Loucy (cell line): ENCODE measurements around the gene TMEM238.

Experiments used
- H2AFZ ChIP-seq: fragments of 200-600 bp; sonication (generic); 2 replicates; pipeline ENCODE4 v1.6.0; 2016; ENCODE audit warnings: antibody characterized with exemption, mild to moderate bottlenecking, low read length, moderate library complexity
- H3F3A ChIP-seq: fragments of 200-600 bp; 2 replicates; pipeline ENCODE4 v1.6.0; 2016; ENCODE audit warnings: antibody characterized with exemption, low read depth, mild to moderate bottlenecking
- H3K27me3 ChIP-seq: fragments of 200-600 bp; sonication (generic); 2 replicates; pipeline ENCODE4 v1.6.1; 2014; ENCODE audit warnings: low read length, mild to moderate bottlenecking; ENCODE audit not compliant: insufficient read depth, poor library complexity, severe bottlenecking
- H3K36me3 ChIP-seq: fragments of 200-600 bp; sonication (generic); 2 replicates; pipeline ENCODE4 v1.6.1; 2016; ENCODE audit warnings: low read length; ENCODE audit not compliant: insufficient read depth
- H3K4me1 ChIP-seq: fragments of 200-600 bp; sonication (generic); 2 replicates; pipeline ENCODE4 v1.5.1; 2014; ENCODE audit warnings: low read length, mild to moderate bottlenecking; ENCODE audit not compliant: insufficient read depth, poor library complexity, severe bottlenecking
- H3K4me2 ChIP-seq: fragments of 200-600 bp; sonication (generic); 2 replicates; pipeline ENCODE4 v1.6.0; 2014; ENCODE audit warnings: antibody characterized with exemption, low read length, low read depth, mild to moderate bottlenecking; ENCODE audit not compliant: poor library complexity, severe bottlenecking
- H3K4me3 ChIP-seq: fragments of 200-600 bp; sonication (generic); 2 replicates; pipeline ENCODE4 v1.5.1; 2014; ENCODE audit warnings: low read length, mild to moderate bottlenecking, mixed read lengths; ENCODE audit not compliant: poor library complexity, severe bottlenecking
- H3K79me2 ChIP-seq: fragments of 200-600 bp; sonication (generic); 2 replicates; pipeline ENCODE4 v1.6.1; 2014; ENCODE audit warnings: low read length; ENCODE audit not compliant: insufficient read depth
- H3K9ac ChIP-seq: fragments of 200-600 bp; sonication (generic); 2 replicates; pipeline ENCODE4 v1.6.0; 2014; ENCODE audit warnings: mild to moderate bottlenecking, low read depth, low read length, moderate library complexity; ENCODE audit not compliant: poor library complexity, severe bottlenecking
- H3K9me2 ChIP-seq: fragments of 200-600 bp; sonication (generic); replicated peaks from 2 replicates; pipeline ENCODE4 v1.6.1; 2016; ENCODE audit warnings: low read depth, low read length, mixed read lengths
- H3K9me3 ChIP-seq: fragments of 200-600 bp; sonication (generic); 2 replicates; pipeline ENCODE4 v1.6.1; 2014; ENCODE audit warnings: mild to moderate bottlenecking, antibody characterized with exemption, low read length, low read depth; ENCODE audit not compliant: insufficient read depth
- H4K20me1 ChIP-seq: fragments of 200-600 bp; sonication (generic); 2 replicates; pipeline ENCODE4 v1.6.0; 2014; ENCODE audit warnings: antibody characterized with exemption, low read length, mild to moderate bottlenecking; ENCODE audit not compliant: insufficient read depth, poor library complexity, severe bottlenecking
- EZH2phosphoT487 ChIP-seq: fragments of 200-600 bp; IDR thresholded peaks from 2 replicates; pipeline ENCODE4 v1.6.1; 2018; ENCODE audit warnings: antibody characterized with exemption, mild to moderate bottlenecking, moderate library complexity, borderline replicate concordance
- TF ChIP-seq, protein P1 (sequence below): fragments of 200-600 bp; sonication (generic); conservative IDR thresholded peaks from 2 replicates; pipeline ENCODE4 v1.5.1; 2014; ENCODE audit warnings: mild to moderate bottlenecking, antibody characterized with exemption, low read length

The TMEM238 gene

GRCh38 chr19:55400281-55401087, 16.4 kb upstream of the TMEM238 start:
- Histone ChIP-seq H3K79me2 (peaks cover 37% of the 10 kb centered on the region), H3K9me2 (no peaks in the 10 kb centered on the region), H2AFZ (no peak overlapping the region), H3K36me3 (peaks cover 42% of the 10 kb centered on the region; the same call in 1 of the 2 replicates), H3F3A (no peaks in the 10 kb centered on the region; the same call in 1 of the 2 replicates), H3K4me2 (no peak overlapping the region), H3K27me3 (no peaks in the 10 kb centered on the region), H3K9me3 (no peaks in the 10 kb centered on the region), H4K20me1 (peaks cover 28% of the 10 kb centered on the region), H3K4me1 (peaks cover 23% of the 10 kb centered on the region), H3K4me3 (no peak overlapping the region), H3K9ac (no peak overlapping the region)
- TF ChIP-seq, protein P1, sequence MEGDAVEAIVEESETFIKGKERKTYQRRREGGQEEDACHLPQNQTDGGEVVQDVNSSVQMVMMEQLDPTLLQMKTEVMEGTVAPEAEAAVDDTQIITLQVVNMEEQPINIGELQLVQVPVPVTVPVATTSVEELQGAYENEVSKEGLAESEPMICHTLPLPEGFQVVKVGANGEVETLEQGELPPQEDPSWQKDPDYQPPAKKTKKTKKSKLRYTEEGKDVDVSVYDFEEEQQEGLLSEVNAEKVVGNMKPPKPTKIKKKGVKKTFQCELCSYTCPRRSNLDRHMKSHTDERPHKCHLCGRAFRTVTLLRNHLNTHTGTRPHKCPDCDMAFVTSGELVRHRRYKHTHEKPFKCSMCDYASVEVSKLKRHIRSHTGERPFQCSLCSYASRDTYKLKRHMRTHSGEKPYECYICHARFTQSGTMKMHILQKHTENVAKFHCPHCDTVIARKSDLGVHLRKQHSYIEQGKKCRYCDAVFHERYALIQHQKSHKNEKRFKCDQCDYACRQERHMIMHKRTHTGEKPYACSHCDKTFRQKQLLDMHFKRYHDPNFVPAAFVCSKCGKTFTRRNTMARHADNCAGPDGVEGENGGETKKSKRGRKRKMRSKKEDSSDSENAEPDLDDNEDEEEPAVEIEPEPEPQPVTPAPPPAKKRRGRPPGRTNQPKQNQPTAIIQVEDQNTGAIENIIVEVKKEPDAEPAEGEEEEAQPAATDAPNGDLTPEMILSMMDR: no peak
- no peak for TF ChIP-seq EZH2phosphoT487

- Histone ChIP-seq H3K79me2 (peaks cover 17% of the 10 kb centered on the region), H4K20me1 (peaks cover 14% of the 10 kb centered on the region), H3K9me2 (no peaks in the 10 kb centered on the region), H3K27me3 (no peaks in the 10 kb centered on the region), H3K4me1 (peaks cover 10% of the 10 kb centered on the region), H3K4me3 (no peak overlapping the region), H3K4me2 (no peak overlapping the region), H3F3A (no peaks in the 10 kb centered on the region; the same call in 1 of the 2 replicates), H3K36me3 (peaks cover 30% of the 10 kb centered on the region; the same call in 1 of the 2 replicates), H3K9me3 (no peaks in the 10 kb centered on the region), H2AFZ (no peak overlapping the region), H3K9ac (no peak overlapping the region)
- TF ChIP-seq, protein P1: no peak
- TF ChIP-seq EZH2phosphoT487: no peak
Observed at GRCh38 chr19:55398200-55398925, 14.3 kb upstream of the TMEM238 start.

GRCh38 chr19:55392820-55393761, 9.0 kb upstream of the TMEM238 start:
- H3K9me2 ChIP-seq: no peaks in the 10 kb centered on the region
- no peaks in the 10 kb centered on the region for H3F3A ChIP-seq
- H3K9me3 ChIP-seq: no peaks in the 10 kb centered on the region
- H3K4me3 ChIP-seq: no peak overlapping the region
- no peak overlapping the region for H2AFZ ChIP-seq
- no peak overlapping the region for H3K9ac ChIP-seq
- H3K27me3 ChIP-seq: no peaks in the 10 kb centered on the region
- peaks cover 23% of the 10 kb centered on the region for H3K79me2 ChIP-seq
- H3K4me1 ChIP-seq: peaks cover 13% of the 10 kb centered on the region
- peaks cover 15% of the 10 kb centered on the region; the same call in 1 of the 2 replicates for H3K36me3 ChIP-seq
- H4K20me1 ChIP-seq: peaks cover 36% of the 10 kb centered on the region
- TF ChIP-seq, protein P1: no peak
- TF ChIP-seq EZH2phosphoT487: no peak
- H3K4me2 ChIP-seq: no peak overlapping the region
